Testis (tissue), 2 donors: ENCODE measurements around the gene CASP6.

Source experiments
- CTCF ChIP-seq, 3 experiments: fragments of 450-650 bp in 2 of 3; fragments of 200-600 bp in 1 of 3; sonication (generic) in 1 of 3; IDR thresholded peaks; one replicate each; pipeline ENCODE4 v1.5.1; 2016 to 2019; ENCODE audit warnings: antibody characterized with exemption in 3 of 3, mild to moderate bottlenecking in 2 of 3, moderate library complexity in 1 of 3
- POLR2A ChIP-seq: fragments of 450-650 bp; IDR thresholded peaks from one replicate; pipeline ENCODE4 v1.6.1; 2017; ENCODE audit warnings: antibody characterized with exemption, mild to moderate bottlenecking, moderate library complexity

GRCh38 chr4:109657854-109658418 is 45.3 kb downstream of the CASP6 start:
- TF ChIP-seq CTCF (IDR thresholded peaks at IDR 0.05) (no peak), POLR2A (no peak)
